H9 (cell line): ENCODE measurements around the gene HLA-F. TPM values are rescaled to one million over a fixed set of nuclear protein-coding genes. Genes with fewer than 3 reads are reported as not detected.

Source experiments
- DNase-seq: peaks from one replicate; pipeline ENCODE4 v3.0.0-alpha.2; 2017
- H2AFZ ChIP-seq: one replicate; pipeline ENCODE4 v1.6.1; 2013; ENCODE audit warnings: mild to moderate bottlenecking, low read length, control low read depth, moderate library complexity
- H2AK5ac ChIP-seq: 2 replicates; pipeline ENCODE4 v1.6.1; 2013; ENCODE audit warnings: low read length, control low read depth, mixed read lengths; ENCODE audit not compliant: insufficient read length
- H2BK120ac ChIP-seq: one replicate; pipeline ENCODE4 v1.6.1; 2013; ENCODE audit warnings: low read depth, mild to moderate bottlenecking, low read length, control low read depth, inconsistent platforms; ENCODE audit not compliant: poor library complexity, severe bottlenecking
- H2BK12ac ChIP-seq: 2 replicates; pipeline ENCODE4 v1.6.1; 2013; ENCODE audit warnings: low read length, control low read depth, mixed read lengths, low read depth; ENCODE audit not compliant: insufficient read length
- H2BK15ac ChIP-seq: 2 replicates; pipeline ENCODE4 v1.6.1; 2013; ENCODE audit warnings: low read depth, low read length, control low read depth
- H2BK20ac ChIP-seq: one replicate; pipeline ENCODE4 v1.6.1; 2013; ENCODE audit warnings: low read depth, mild to moderate bottlenecking, low read length, control low read depth, inconsistent platforms; ENCODE audit not compliant: poor library complexity, severe bottlenecking
- H2BK5ac ChIP-seq: 2 replicates; pipeline ENCODE4 v1.6.1; 2013; ENCODE audit warnings: low read length, control low read depth, mixed read lengths; ENCODE audit not compliant: insufficient read length
- H3K14ac ChIP-seq: 2 replicates; pipeline ENCODE4 v1.6.1; 2013; ENCODE audit warnings: low read length, control low read depth; ENCODE audit not compliant: insufficient read depth
- H3K18ac ChIP-seq: 2 replicates; pipeline ENCODE4 v1.6.1; 2013; ENCODE audit warnings: low read depth, mild to moderate bottlenecking, mixed read lengths, low read length, control low read depth; ENCODE audit not compliant: insufficient read length
- H3K23ac ChIP-seq: 2 replicates; pipeline ENCODE4 v1.6.1; 2013; ENCODE audit warnings: low read length, control low read depth, mixed read lengths, low read depth; ENCODE audit not compliant: insufficient read length
- H3K23me2 ChIP-seq: 2 replicates; pipeline ENCODE4 v1.6.1; 2013; ENCODE audit warnings: low read depth, mild to moderate bottlenecking, mixed read lengths, low read length, control low read depth; ENCODE audit not compliant: insufficient read length, poor library complexity, severe bottlenecking
- H3K27ac ChIP-seq: 2 replicates; pipeline ENCODE4 v1.5.1; 2013; ENCODE audit warnings: low read length, control low read depth, mixed read lengths, low read depth; ENCODE audit not compliant: insufficient read length
- H3K27me3 ChIP-seq: 2 replicates; pipeline ENCODE4 v1.6.1; 2013; ENCODE audit warnings: low read length, control low read depth, inconsistent platforms; ENCODE audit not compliant: insufficient read depth
- H3K4ac ChIP-seq: 2 replicates; pipeline ENCODE4 v1.6.1; 2013; ENCODE audit warnings: low read depth, mild to moderate bottlenecking, control low read depth, inconsistent platforms, low read length, moderate library complexity
- H3K4me1 ChIP-seq: 2 replicates; pipeline ENCODE4 v1.6.1; 2013; ENCODE audit warnings: low read length, control low read depth, inconsistent platforms; ENCODE audit not compliant: insufficient read depth
- H3K4me2 ChIP-seq: 2 replicates; pipeline ENCODE4 v1.6.1; 2013; ENCODE audit warnings: low read length, control low read depth, mixed read lengths; ENCODE audit not compliant: insufficient read length, insufficient read depth
- H3K56ac ChIP-seq: 2 replicates; pipeline ENCODE4 v1.6.1; 2013; ENCODE audit warnings: low read depth, mild to moderate bottlenecking, mixed read lengths, low read length, control low read depth; ENCODE audit not compliant: insufficient read length
- H3K79me1 ChIP-seq: 2 replicates; pipeline ENCODE4 v1.6.1; 2013; ENCODE audit warnings: low read depth, mild to moderate bottlenecking, moderate library complexity, low read length, control low read depth, inconsistent platforms; ENCODE audit not compliant: insufficient read depth, poor library complexity, severe bottlenecking
- H3K79me2 ChIP-seq: 2 replicates; pipeline ENCODE4 v1.6.1; 2013; ENCODE audit warnings: low read length, control low read depth, inconsistent platforms; ENCODE audit not compliant: insufficient read depth
- H3K9ac ChIP-seq: 2 replicates; pipeline ENCODE4 v1.6.1; 2013; ENCODE audit warnings: low read length, control low read depth, mixed read lengths; ENCODE audit not compliant: insufficient read length; ENCODE audit errors: extremely low read depth
- H3K9me3 ChIP-seq: one replicate; pipeline ENCODE4 v1.6.1; 2013; ENCODE audit warnings: low read depth, low read length, inconsistent platforms; ENCODE audit not compliant: control insufficient read depth
- H3T11ph ChIP-seq: one replicate; pipeline ENCODE4 v1.6.1; 2013; ENCODE audit warnings: mild to moderate bottlenecking, low read length, control low read depth, inconsistent platforms
- H4K20me1 ChIP-seq: one replicate; pipeline ENCODE4 v1.6.1; 2013; ENCODE audit not compliant: control insufficient read depth, insufficient read length, insufficient read depth
- H4K5ac ChIP-seq: 2 replicates; pipeline ENCODE4 v1.6.1; 2013; ENCODE audit warnings: low read depth, mild to moderate bottlenecking, mixed read lengths, low read length, control low read depth; ENCODE audit not compliant: insufficient read length
- H4K8ac ChIP-seq: replicated peaks from 2 replicates; pipeline ENCODE4 v1.6.1; 2013; ENCODE audit warnings: low read length, control low read depth, mixed read lengths, low read depth; ENCODE audit not compliant: insufficient read length
- H4K91ac ChIP-seq: 2 replicates; pipeline ENCODE4 v1.6.1; 2013; ENCODE audit warnings: low read depth, mild to moderate bottlenecking, moderate library complexity, mixed read lengths, low read length, control low read depth; ENCODE audit not compliant: insufficient read length
- H3K27ac Mint-ChIP-seq, 3 experiments: 2 replicates in 2 of 3; 3 replicates in 1 of 3; pipeline ENCODE4 v1.8.0; 2020 to 2021; ENCODE audit warnings: mixed read lengths in 3 of 3, mild to moderate bottlenecking in 1 of 3, moderate library complexity in 1 of 3
- H3K27me3 Mint-ChIP-seq: 2 replicates; pipeline ENCODE4 v1.8.0; 2021; ENCODE audit warnings: low read depth, mild to moderate bottlenecking, moderate library complexity, mixed read lengths
- H3K36me3 Mint-ChIP-seq, 3 experiments: 2 replicates in 2 of 3; 3 replicates in 1 of 3; pipeline ENCODE4 v1.8.0; 2020 to 2021; ENCODE audit warnings: low read depth in 3 of 3, mixed read lengths in 3 of 3; ENCODE audit not compliant: insufficient read depth in 1 of 3
- H3K4me1 Mint-ChIP-seq, 2 experiments: 2 replicates each; pipeline ENCODE4 v1.8.0; 2020; ENCODE audit warnings: mixed read lengths in 2 of 2
- H3K4me3 Mint-ChIP-seq, 2 experiments: 2 replicates in 1 of 2; 3 replicates in 1 of 2; pipeline ENCODE4 v1.8.0; 2020 to 2021; ENCODE audit warnings: mild to moderate bottlenecking in 2 of 2, mixed read lengths in 2 of 2, moderate library complexity in 1 of 2
- H3K9me3 Mint-ChIP-seq, 2 experiments: 2 replicates in 1 of 2; 3 replicates in 1 of 2; pipeline ENCODE4 v1.8.0; 2020; ENCODE audit warnings: mild to moderate bottlenecking in 2 of 2, mixed read lengths in 2 of 2, moderate library complexity in 1 of 2
- total RNA-seq: library from RNA; stranded (reverse); gene quantifications from 2 replicates; pipeline ENCODE4 v1.2.1, GENCODE V29; 2021
- TF ChIP-seq, protein P1 (sequence below): fragments of 200-600 bp; sonication (generic); conservative IDR thresholded peaks from 3 replicates; pipeline ENCODE4 v1.8.0; 2021; ENCODE audit warnings: antibody characterized with exemption, mild to moderate bottlenecking

Gene HLA-F
- total RNA-seq, 1 experiment from 2014 or later: 7.4 TPM

DNA sequence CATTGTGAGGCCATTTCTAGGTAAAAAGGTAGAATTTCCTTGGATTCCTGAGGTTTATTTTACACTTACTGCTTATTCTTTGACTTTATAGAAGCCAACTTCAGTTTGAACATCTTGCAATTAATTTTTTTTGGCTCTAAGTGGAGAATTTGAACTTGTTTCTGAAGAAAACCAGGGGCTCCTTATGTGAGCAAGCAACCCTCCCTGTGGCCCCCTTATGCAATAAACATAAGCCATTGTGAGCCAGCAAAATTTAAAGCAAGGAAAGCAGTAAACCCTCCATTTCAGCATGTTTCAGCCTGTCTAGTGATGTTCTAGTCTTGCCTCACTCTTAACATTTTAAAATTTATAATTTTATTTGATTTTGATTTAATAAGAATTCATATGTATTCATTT, 5.6 kb downstream of the HLA-F start:
- H3K14ac ChIP-seq: no peak overlapping the region
- DNase-seq: no peak
- no peak overlapping the region for H4K8ac ChIP-seq
- H4K91ac ChIP-seq: no peak overlapping the region
- peaks cover 4% of the 10 kb centered on the region; the same call in 1 of the 2 replicates for H3K27me3 ChIP-seq
- Mint-ChIP-seq H3K36me3 (peaks cover 0 to 3% (median 2%) of the 10 kb centered on the region in 3 experiments; a peak in 3 of 7 replicates), H3K27me3 (peaks cover 38% of the 10 kb centered on the region), H3K9me3 (no peaks in the 10 kb centered on the region), H3K27ac (no peak overlapping the region), H3K4me3 (no peak overlapping the region), H3K4me1 (peaks cover 8 to 10% of the 10 kb centered on the region in 2 experiments)
- H2BK12ac ChIP-seq: no peak overlapping the region
- no peak overlapping the region for H4K5ac ChIP-seq
- H2BK15ac ChIP-seq: no peak overlapping the region
- H4K20me1 ChIP-seq: no peaks in the 10 kb centered on the region
- no peak overlapping the region for H3K4ac ChIP-seq
- no peak overlapping the region for H3K56ac ChIP-seq
- no peaks in the 10 kb centered on the region for H3K4me1 ChIP-seq
- no peak overlapping the region for H3K27ac ChIP-seq
- no peak overlapping the region for H2BK20ac ChIP-seq
- H3K23me2 ChIP-seq: no peaks in the 10 kb centered on the region
- H2BK5ac ChIP-seq: no peak overlapping the region
- no peak overlapping the region for H3T11ph ChIP-seq
- no peaks in the 10 kb centered on the region for H3K79me2 ChIP-seq
- no peak overlapping the region for H3K23ac ChIP-seq
- TF ChIP-seq, protein P1, sequence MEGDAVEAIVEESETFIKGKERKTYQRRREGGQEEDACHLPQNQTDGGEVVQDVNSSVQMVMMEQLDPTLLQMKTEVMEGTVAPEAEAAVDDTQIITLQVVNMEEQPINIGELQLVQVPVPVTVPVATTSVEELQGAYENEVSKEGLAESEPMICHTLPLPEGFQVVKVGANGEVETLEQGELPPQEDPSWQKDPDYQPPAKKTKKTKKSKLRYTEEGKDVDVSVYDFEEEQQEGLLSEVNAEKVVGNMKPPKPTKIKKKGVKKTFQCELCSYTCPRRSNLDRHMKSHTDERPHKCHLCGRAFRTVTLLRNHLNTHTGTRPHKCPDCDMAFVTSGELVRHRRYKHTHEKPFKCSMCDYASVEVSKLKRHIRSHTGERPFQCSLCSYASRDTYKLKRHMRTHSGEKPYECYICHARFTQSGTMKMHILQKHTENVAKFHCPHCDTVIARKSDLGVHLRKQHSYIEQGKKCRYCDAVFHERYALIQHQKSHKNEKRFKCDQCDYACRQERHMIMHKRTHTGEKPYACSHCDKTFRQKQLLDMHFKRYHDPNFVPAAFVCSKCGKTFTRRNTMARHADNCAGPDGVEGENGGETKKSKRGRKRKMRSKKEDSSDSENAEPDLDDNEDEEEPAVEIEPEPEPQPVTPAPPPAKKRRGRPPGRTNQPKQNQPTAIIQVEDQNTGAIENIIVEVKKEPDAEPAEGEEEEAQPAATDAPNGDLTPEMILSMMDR: no peak
- H3K9ac ChIP-seq: no peak overlapping the region
- no peak overlapping the region for H2AFZ ChIP-seq
- no peaks in the 10 kb centered on the region for H3K9me3 ChIP-seq
- no peaks in the 10 kb centered on the region for H3K79me1 ChIP-seq
- H2BK120ac ChIP-seq: no peak overlapping the region
- H3K18ac ChIP-seq: no peak overlapping the region
- no peak overlapping the region for H2AK5ac ChIP-seq
- no peak overlapping the region for H3K4me2 ChIP-seq
